GM21423 (cell line): Measurements from ENCODE around the gene XRCC4.
"Not testable (repeated sequence)": the region's sequence is repeated elsewhere in the genome, so short reads cannot be mapped to it uniquely, and the experiment has no call there.

Experiments used
- ATAC-seq: cut with Tn5 transposase; IDR thresholded peaks from one replicate; pipeline ENCODE4 v1.9.1; 2021; ENCODE audit warnings: mild to moderate bottlenecking, moderate library complexity; ENCODE audit not compliant: unreplicated experiment

XRCC4 gene

GRCh38 chr5:83076742-83077661 lies at the start of gene XRCC4, which contains the start of gene TMEM167A:
Gene XRCC4, plus strand, starts transcription at chr5:83077547. Its CDS starts 27,373 bp downstream, at chr5:83104920.
Gene TMEM167A, minus strand, starts transcription at chr5:83077394. Its CDS starts 71 bp downstream, at chr5:83077323.
- ATAC-seq = peak; percentile 99

- no peak for ATAC-seq
These were observed 47.4 kb upstream of the XRCC4 start for GRCh38 chr5:83029912-83030311.

- ATAC-seq = no peak
These were observed 46.0 kb upstream of the XRCC4 start for GRCh38 chr5:83031381-83031780.

- no peak for ATAC-seq
These were observed 43.3 kb upstream of the XRCC4 start for GRCh38 chr5:83034036-83034435.

- ATAC-seq = no peak
These were observed 42.7 kb upstream of the XRCC4 start for GRCh38 chr5:83034528-83035207.

- ATAC-seq = no peak
These were observed 41.8 kb upstream of the XRCC4 start for GRCh38 chr5:83035373-83036100.

- no peak for ATAC-seq
These were observed 40.3 kb upstream of the XRCC4 start for GRCh38 chr5:83036991-83037575.

GRCh38 chr5:83038924-83039323 lies 38.4 kb upstream of the XRCC4 start:
- no peak for ATAC-seq

- no peak for ATAC-seq
These were observed 34.8 kb upstream of the XRCC4 start for GRCh38 chr5:83042507-83042906.

- no peak for ATAC-seq
These were observed 32.4 kb upstream of the XRCC4 start for GRCh38 chr5:83044926-83045325.

- no peak for ATAC-seq
These were observed 29.1 kb upstream of the XRCC4 start for GRCh38 chr5:83048277-83048676.

- no peak for ATAC-seq
These were observed 28.5 kb upstream of the XRCC4 start for GRCh38 chr5:83048811-83049210.

- no peak for ATAC-seq
These were observed 27.9 kb upstream of the XRCC4 start for GRCh38 chr5:83049370-83049885.

GRCh38 chr5:83050723-83051340 lies 26.5 kb upstream of the XRCC4 start:
- ATAC-seq = no peak

GRCh38 chr5:83055166-83055565 lies 22.2 kb upstream of the XRCC4 start:
- no peak for ATAC-seq

GRCh38 chr5:83058726-83059125 lies 18.6 kb upstream of the XRCC4 start:
- no peak for ATAC-seq

- ATAC-seq = no peak
These were observed 18.0 kb upstream of the XRCC4 start for GRCh38 chr5:83059341-83059740.

- no peak for ATAC-seq
These were observed 10.7 kb upstream of the XRCC4 start for GRCh38 chr5:83066548-83067110.

GRCh38 chr5:83067377-83067776 lies 10.0 kb upstream of the XRCC4 start:
- not testable (repeated sequence) for ATAC-seq
